Naive B cell (primary cell): ENCODE results near the gene DMBT1. TPM values are rescaled to one million over a fixed set of nuclear protein-coding genes. Genes with fewer than 3 reads are reported as not detected.

Source experiments
- ATAC-seq, 2 donors: fragments of 150-1000 bp; cut with Tn5 transposase; 2 replicates each; pipeline ENCODE4 v1.10.0; 2021; ENCODE audit warnings: low read depth in 2 of 2, mild to moderate bottlenecking in 2 of 2, moderate library complexity in 2 of 2
- DNase-seq: peaks from one replicate; pipeline ENCODE4 v3.0.0; 2022
- H3K27ac Mint-ChIP-seq, 6 donors: one replicate each; pipeline ENCODE4 v1.8.0; 2020 to 2022; ENCODE audit warnings: mild to moderate bottlenecking in 6 of 6, mixed read lengths in 6 of 6, moderate library complexity in 5 of 6, inconsistent platforms in 2 of 6
- H3K27me3 Mint-ChIP-seq, 3 donors: one replicate each; pipeline ENCODE4 v1.8.0; 2021 to 2022; ENCODE audit warnings: mixed read lengths in 3 of 3, mild to moderate bottlenecking in 1 of 3
- H3K36me3 Mint-ChIP-seq, 2 donors: one replicate each; pipeline ENCODE4 v1.8.0; 2020 to 2022; ENCODE audit warnings: mixed read lengths in 2 of 2, inconsistent platforms in 1 of 2, mild to moderate bottlenecking in 1 of 2
- H3K4me1 Mint-ChIP-seq, 3 donors: one replicate each; pipeline ENCODE4 v1.8.0; 2020 to 2022; ENCODE audit warnings: mixed read lengths in 3 of 3, inconsistent platforms in 1 of 3, mild to moderate bottlenecking in 1 of 3, moderate library complexity in 1 of 3
- H3K4me3 Mint-ChIP-seq, 8 donors: one replicate each; pipeline ENCODE4 v1.8.0; 2020 to 2022; ENCODE audit warnings: mild to moderate bottlenecking in 8 of 8, mixed read lengths in 8 of 8, moderate library complexity in 8 of 8, inconsistent platforms in 2 of 8
- H3K9me3 Mint-ChIP-seq, 7 donors: one replicate each; pipeline ENCODE4 v1.8.0; 2020 to 2022; ENCODE audit warnings: mixed read lengths in 7 of 7, mild to moderate bottlenecking in 5 of 7, inconsistent platforms in 2 of 7, moderate library complexity in 1 of 7
- polyA plus RNA-seq, 6 donors: library from polyadenylated mRNA; unstranded; fragments of 300-500 nt; fragmentation: Illumina TruSeq; gene quantifications; one replicate each; pipeline ENCODE4 v1.2.3, GENCODE V29; 2021; ENCODE audit warnings: low read depth in 6 of 6

The DMBT1 gene
- polyA plus RNA-seq, 6 donors from 2014 or later = not detected

- Mint-ChIP-seq H3K4me3 (no peak overlapping the region), H3K27ac (no peak overlapping the region)
Measured at GRCh38 chr10:122662231-122662630, 101.7 kb downstream of the DMBT1 start.

GRCh38 chr10:122663516-122664130 lies 103.1 kb downstream of the DMBT1 start:
- no peak overlapping the region for H3K27ac Mint-ChIP-seq
- no peaks in the 10 kb centered on the region for H3K4me1 Mint-ChIP-seq
- no peak overlapping the region for H3K4me3 Mint-ChIP-seq
- H3K9me3 Mint-ChIP-seq = peaks cover 0 to 2% (median 0%) of the 10 kb centered on the region in 7 donors
- peaks cover 15 to 25% (median 24%) of the 10 kb centered on the region in 3 donors for H3K27me3 Mint-ChIP-seq
- no peak for DNase-seq
- ATAC-seq = no peak
- H3K36me3 Mint-ChIP-seq = no peaks in the 10 kb centered on the region

More at GRCh38 chr10:122662231-122662630, 101.7 kb downstream of the DMBT1 start:
- H3K36me3 Mint-ChIP-seq = no peaks in the 10 kb centered on the region
- DNase-seq = no peak
- ATAC-seq = no peak
- no peaks in the 10 kb centered on the region for H3K4me1 Mint-ChIP-seq
- peaks cover 16 to 30% (median 19%) of the 10 kb centered on the region in 3 donors for H3K27me3 Mint-ChIP-seq
- peaks cover 0 to 2% (median 0%) of the 10 kb centered on the region in 7 donors for H3K9me3 Mint-ChIP-seq

GRCh38 chr10:122664501-122664900 lies 103.9 kb downstream of the DMBT1 start:
- no peaks in the 10 kb centered on the region for H3K4me1 Mint-ChIP-seq
- H3K9me3 Mint-ChIP-seq = peaks cover 0 to 2% (median 0%) of the 10 kb centered on the region in 7 donors

GRCh38 chr10:122665329-122665860 lies 104.8 kb downstream of the DMBT1 start:
- DNase-seq = no peak
- H3K4me1 Mint-ChIP-seq = no peaks in the 10 kb centered on the region
- H3K27ac Mint-ChIP-seq = no peak overlapping the region
- peaks cover 0 to 2% (median 0%) of the 10 kb centered on the region in 7 donors for H3K9me3 Mint-ChIP-seq
- H3K27me3 Mint-ChIP-seq = peaks cover 15 to 26% (median 25%) of the 10 kb centered on the region in 3 donors
- no peak overlapping the region for H3K4me3 Mint-ChIP-seq
- ATAC-seq = no peak
- no peaks in the 10 kb centered on the region for H3K36me3 Mint-ChIP-seq

More at GRCh38 chr10:122664501-122664900, 103.9 kb downstream of the DMBT1 start:
- Mint-ChIP-seq H3K36me3 (no peaks in the 10 kb centered on the region), H3K4me3 (no peak overlapping the region), H3K27me3 (peaks cover 15 to 26% (median 24%) of the 10 kb centered on the region in 3 donors), H3K27ac (no peak overlapping the region)
- no peak for DNase-seq
- no peak for ATAC-seq

GRCh38 chr10:122665946-122666345 lies 105.4 kb downstream of the DMBT1 start:
- no peak overlapping the region for H3K27ac Mint-ChIP-seq
- H3K4me1 Mint-ChIP-seq = no peaks in the 10 kb centered on the region
- H3K9me3 Mint-ChIP-seq = peaks cover 0 to 1% (median 0%) of the 10 kb centered on the region in 7 donors
- no peak overlapping the region for H3K4me3 Mint-ChIP-seq
- ATAC-seq (no peak), DNase-seq (no peak)
- no peaks in the 10 kb centered on the region for H3K36me3 Mint-ChIP-seq
- H3K27me3 Mint-ChIP-seq = peaks cover 15 to 32% (median 31%) of the 10 kb centered on the region in 3 donors

- no peaks in the 10 kb centered on the region for H3K4me1 Mint-ChIP-seq
- no peaks in the 10 kb centered on the region for H3K9me3 Mint-ChIP-seq
- H3K27me3 Mint-ChIP-seq = peaks cover 21 to 36% (median 36%) of the 10 kb centered on the region in 3 donors
- no peaks in the 10 kb centered on the region for H3K36me3 Mint-ChIP-seq
- no peak overlapping the region for H3K27ac Mint-ChIP-seq
- ATAC-seq (no peak), DNase-seq (no peak)
- no peak overlapping the region for H3K4me3 Mint-ChIP-seq
Measured at GRCh38 chr10:122669045-122669444, 108.5 kb downstream of the DMBT1 start.

- Mint-ChIP-seq H3K36me3 (no peaks in the 10 kb centered on the region), H3K27ac (no peak overlapping the region), H3K4me1 (no peaks in the 10 kb centered on the region), H3K9me3 (no peaks in the 10 kb centered on the region), H3K27me3 (peaks cover 25 to 36% (median 29%) of the 10 kb centered on the region in 3 donors), H3K4me3 (no peak overlapping the region)
- no peak for ATAC-seq
- DNase-seq = no peak
Measured at GRCh38 chr10:122669842-122670241, 109.3 kb downstream of the DMBT1 start.

- Mint-ChIP-seq H3K4me1 (no peaks in the 10 kb centered on the region), H3K9me3 (peaks cover 0 to 3% (median 0%) of the 10 kb centered on the region in 7 donors), H3K27ac (peak overlapping the region in 1 of 6 donors; percentile 11), H3K36me3 (no peaks in the 10 kb centered on the region), H3K4me3 (no peak overlapping the region), H3K27me3 (peaks cover 19 to 38% (median 29%) of the 10 kb centered on the region in 3 donors)
- DNase-seq = no peak
- ATAC-seq = no peak
Measured at GRCh38 chr10:122671355-122671754, 110.8 kb downstream of the DMBT1 start.

- Mint-ChIP-seq H3K9me3 (peaks cover 0 to 3% (median 0%) of the 10 kb centered on the region in 7 donors), H3K27ac (no peak overlapping the region), H3K4me1 (no peaks in the 10 kb centered on the region), H3K4me3 (no peak overlapping the region), H3K36me3 (no peaks in the 10 kb centered on the region), H3K27me3 (peaks cover 24 to 43% (median 39%) of the 10 kb centered on the region in 3 donors)
- DNase-seq (no peak), ATAC-seq (no peak)
Measured at GRCh38 chr10:122672655-122673054, 112.1 kb downstream of the DMBT1 start.

- peaks cover 21 to 43% (median 41%) of the 10 kb centered on the region in 3 donors for H3K27me3 Mint-ChIP-seq
Measured at GRCh38 chr10:122673269-122673668, 112.7 kb downstream of the DMBT1 start.

GRCh38 chr10:122673731-122674130 lies 113.2 kb downstream of the DMBT1 start:
- H3K9me3 Mint-ChIP-seq = peaks cover 0 to 3% (median 0%) of the 10 kb centered on the region in 7 donors
- H3K36me3 Mint-ChIP-seq = no peaks in the 10 kb centered on the region
- no peak overlapping the region for H3K4me3 Mint-ChIP-seq
- peaks cover 23 to 46% (median 39%) of the 10 kb centered on the region in 3 donors for H3K27me3 Mint-ChIP-seq
- H3K27ac Mint-ChIP-seq = no peak overlapping the region
- H3K4me1 Mint-ChIP-seq = no peaks in the 10 kb centered on the region
- no peak for ATAC-seq
- DNase-seq = no peak

More at GRCh38 chr10:122673269-122673668, 112.7 kb downstream of the DMBT1 start:
- Mint-ChIP-seq H3K36me3 (no peaks in the 10 kb centered on the region), H3K4me3 (no peak overlapping the region), H3K4me1 (no peaks in the 10 kb centered on the region), H3K27ac (no peak overlapping the region), H3K9me3 (peaks cover 0 to 3% (median 0%) of the 10 kb centered on the region in 7 donors)
- no peak for ATAC-seq
- DNase-seq = no peak

GRCh38 chr10:122674781-122675180 lies 114.2 kb downstream of the DMBT1 start:
- peaks cover 0 to 3% (median 0%) of the 10 kb centered on the region in 7 donors for H3K9me3 Mint-ChIP-seq
- H3K36me3 Mint-ChIP-seq = no peaks in the 10 kb centered on the region
- no peak overlapping the region for H3K4me3 Mint-ChIP-seq
- peaks cover 29 to 48% (median 39%) of the 10 kb centered on the region in 3 donors for H3K27me3 Mint-ChIP-seq
- no peak for ATAC-seq
- DNase-seq = no peak
- no peaks in the 10 kb centered on the region for H3K4me1 Mint-ChIP-seq
- H3K27ac Mint-ChIP-seq = no peak overlapping the region

- ATAC-seq = no peak
- H3K4me3 Mint-ChIP-seq = no peak overlapping the region
- H3K36me3 Mint-ChIP-seq = no peaks in the 10 kb centered on the region
- peak overlapping the region in 1 of 6 donors; percentile 17 for H3K27ac Mint-ChIP-seq
- H3K9me3 Mint-ChIP-seq = peaks cover 0 to 3% (median 0%) of the 10 kb centered on the region in 7 donors
- peaks cover 29 to 48% (median 39%) of the 10 kb centered on the region in 3 donors for H3K27me3 Mint-ChIP-seq
- DNase-seq = no peak
- no peaks in the 10 kb centered on the region for H3K4me1 Mint-ChIP-seq
Measured at GRCh38 chr10:122675278-122675677, 114.7 kb downstream of the DMBT1 start.

GRCh38 chr10:122678266-122678665 lies 117.7 kb downstream of the DMBT1 start:
- ATAC-seq = no peak
- peaks cover 0 to 3% (median 0%) of the 10 kb centered on the region in 7 donors for H3K9me3 Mint-ChIP-seq
- H3K27ac Mint-ChIP-seq = no peak overlapping the region
- H3K36me3 Mint-ChIP-seq = no peaks in the 10 kb centered on the region
- no peak overlapping the region for H3K4me3 Mint-ChIP-seq
- DNase-seq = no peak
- H3K4me1 Mint-ChIP-seq = no peaks in the 10 kb centered on the region
- H3K27me3 Mint-ChIP-seq = peaks cover 27 to 35% (median 27%) of the 10 kb centered on the region in 3 donors
